ENCODE measurements around the gene FOXO4.

- TF ChIP-seq, protein P1, sequence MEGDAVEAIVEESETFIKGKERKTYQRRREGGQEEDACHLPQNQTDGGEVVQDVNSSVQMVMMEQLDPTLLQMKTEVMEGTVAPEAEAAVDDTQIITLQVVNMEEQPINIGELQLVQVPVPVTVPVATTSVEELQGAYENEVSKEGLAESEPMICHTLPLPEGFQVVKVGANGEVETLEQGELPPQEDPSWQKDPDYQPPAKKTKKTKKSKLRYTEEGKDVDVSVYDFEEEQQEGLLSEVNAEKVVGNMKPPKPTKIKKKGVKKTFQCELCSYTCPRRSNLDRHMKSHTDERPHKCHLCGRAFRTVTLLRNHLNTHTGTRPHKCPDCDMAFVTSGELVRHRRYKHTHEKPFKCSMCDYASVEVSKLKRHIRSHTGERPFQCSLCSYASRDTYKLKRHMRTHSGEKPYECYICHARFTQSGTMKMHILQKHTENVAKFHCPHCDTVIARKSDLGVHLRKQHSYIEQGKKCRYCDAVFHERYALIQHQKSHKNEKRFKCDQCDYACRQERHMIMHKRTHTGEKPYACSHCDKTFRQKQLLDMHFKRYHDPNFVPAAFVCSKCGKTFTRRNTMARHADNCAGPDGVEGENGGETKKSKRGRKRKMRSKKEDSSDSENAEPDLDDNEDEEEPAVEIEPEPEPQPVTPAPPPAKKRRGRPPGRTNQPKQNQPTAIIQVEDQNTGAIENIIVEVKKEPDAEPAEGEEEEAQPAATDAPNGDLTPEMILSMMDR (IDR thresholded peaks at IDR 0.05; ENCODE audit: low read length): no peak
- TF ChIP-seq EZH2 (IDR thresholded peaks at IDR 0.05; ENCODE audit: borderline replicate concordance, low read length): no peak
These were observed 519 bp downstream of the FOXO4 start for GRCh38 chrX:71095981-71096759.

Measured in OCI-LY1 (cell line).